HG02610 (cell line): ENCODE measurements around the gene TAS2R43.
"Not testable (repeated sequence)": the region's sequence is repeated elsewhere in the genome, so short reads cannot be mapped to it uniquely, and the experiment has no call there.

Experiments used
- ATAC-seq: cut with Tn5 transposase; IDR thresholded peaks from one replicate; pipeline ENCODE4 v1.9.1; 2021; ENCODE audit warnings: mild to moderate bottlenecking, moderate library complexity; ENCODE audit not compliant: unreplicated experiment

TAS2R43 gene

GRCh38 chr12:11062194-11062593 is 29.9 kb downstream of the TAS2R43 start, which contains the start of gene TAS2R46:
TSS of gene TAS2R46 (minus strand) at chr12:11062294. CDS start at chr12:11062294, 0 bp downstream.
- ATAC-seq, result not testable (repeated sequence)

GRCh38 chr12:11059784-11060183 is 32.3 kb downstream of the TAS2R43 start:
- ATAC-seq, result no peak

- no peak for ATAC-seq
These were observed 33.1 kb downstream of the TAS2R43 start for GRCh38 chr12:11059041-11059440.

GRCh38 chr12:11055306-11055705 is 36.8 kb downstream of the TAS2R43 start:
- ATAC-seq, result no peak

- ATAC-seq, result not testable (repeated sequence)
These were observed 42.1 kb downstream of the TAS2R43 start for GRCh38 chr12:11049806-11050531.

GRCh38 chr12:11041366-11041765 is 50.7 kb downstream of the TAS2R43 start:
- not testable (repeated sequence) for ATAC-seq
